Activated CD8-positive, alpha-beta memory T cell treated with anti-CD3 and anti-CD28 coated beads for 24 hours (primary cell): Measurements from ENCODE around the gene PHYKPL.
A peak's percentile ranks its signal among the peaks of the same experiment; 100 is the strongest.
"Not testable (repeated sequence)": the region's sequence is repeated elsewhere in the genome, so short reads cannot be mapped to it uniquely, and the experiment has no call there.

Experiments used
- DNase-seq: peaks from one replicate; pipeline ENCODE4 v3.0.0-alpha.2; 2020

PHYKPL gene

GRCh38 chr5:178238711-178239592 lies 6.3 kb upstream of the PHYKPL start:
- peak; percentile 69 for DNase-seq

- no peak for DNase-seq
These were observed 5.7 kb upstream of the PHYKPL start for GRCh38 chr5:178238313-178238635.

- DNase-seq = no peak
These were observed 5.1 kb upstream of the PHYKPL start for GRCh38 chr5:178237431-178238312.

- no peak for DNase-seq
These were observed 4.1 kb upstream of the PHYKPL start for GRCh38 chr5:178236679-178237078.

GRCh38 chr5:178236126-178236525 lies 3.5 kb upstream of the PHYKPL start:
- DNase-seq = no peak

GRCh38 chr5:178235588-178235974 lies 3.0 kb upstream of the PHYKPL start:
- no peak for DNase-seq

- DNase-seq = peak; percentile 93
These were observed 2.4 kb upstream of the PHYKPL start for GRCh38 chr5:178234750-178235587.

- no peak for DNase-seq
These were observed 1.6 kb upstream of the PHYKPL start for GRCh38 chr5:178234121-178234749.

GRCh38 chr5:178232920-178233429 lies 373 bp upstream of the PHYKPL start:
- DNase-seq = no peak

- DNase-seq = no peak
These were observed 971 bp downstream of the PHYKPL start for GRCh38 chr5:178231539-178232123.

- no peak for DNase-seq
These were observed 1.6 kb downstream of the PHYKPL start for GRCh38 chr5:178230879-178231538.

- DNase-seq = no peak
These were observed 2.7 kb downstream of the PHYKPL start for GRCh38 chr5:178229861-178230260.

GRCh38 chr5:178229111-178229510 lies 3.5 kb downstream of the PHYKPL start:
- not testable (repeated sequence) for DNase-seq

- no peak for DNase-seq
These were observed 4.0 kb downstream of the PHYKPL start for GRCh38 chr5:178228609-178229008.

- DNase-seq = no peak
These were observed 4.7 kb downstream of the PHYKPL start for GRCh38 chr5:178227929-178228328.

GRCh38 chr5:178227138-178227659 lies 5.4 kb downstream of the PHYKPL start:
- no peak for DNase-seq

- no peak for DNase-seq
These were observed 7.4 kb downstream of the PHYKPL start for GRCh38 chr5:178225174-178225573.

GRCh38 chr5:178224403-178224802 lies 8.2 kb downstream of the PHYKPL start:
- DNase-seq = no peak

GRCh38 chr5:178223828-178224335 lies 8.7 kb downstream of the PHYKPL start:
- DNase-seq = no peak

- DNase-seq = no peak
These were observed 9.3 kb downstream of the PHYKPL start for GRCh38 chr5:178223196-178223773.
